Fibroblast of skin of left quadriceps (primary cell): ENCODE results near the gene GPR151.
"Not testable (repeated sequence)": the region's sequence is repeated elsewhere in the genome, so short reads cannot be mapped to it uniquely, and the experiment has no call there.

Experiments
- DNase-seq, 2 experiments: peaks; one replicate each; pipeline ENCODE4 v3.0.0-alpha.2; 2013; ENCODE audit warnings: low read depth in 2 of 2

GPR151 gene

DNA sequence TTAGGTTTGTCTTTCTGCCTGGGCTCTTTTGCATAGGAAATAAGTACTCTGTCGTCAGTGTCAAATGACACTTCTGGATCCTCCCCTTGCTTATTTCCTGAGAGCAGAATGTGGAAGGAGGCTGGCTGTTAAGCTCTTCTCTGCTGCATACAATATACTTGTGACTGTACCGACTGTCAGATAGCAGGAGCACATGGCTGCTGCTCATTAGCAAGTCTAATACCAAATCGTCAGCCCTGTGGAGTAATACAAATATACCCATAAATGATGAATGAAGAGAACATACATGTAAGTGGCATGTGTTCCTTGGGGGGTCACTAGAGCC is at the start of gene GPR151:
TSS of gene GPR151 (minus strand) at position 40 of the 325 bp plus-strand sequence. CDS start 77 bp downstream, outside the sequence.
- DNase-seq = no peak

DNA sequence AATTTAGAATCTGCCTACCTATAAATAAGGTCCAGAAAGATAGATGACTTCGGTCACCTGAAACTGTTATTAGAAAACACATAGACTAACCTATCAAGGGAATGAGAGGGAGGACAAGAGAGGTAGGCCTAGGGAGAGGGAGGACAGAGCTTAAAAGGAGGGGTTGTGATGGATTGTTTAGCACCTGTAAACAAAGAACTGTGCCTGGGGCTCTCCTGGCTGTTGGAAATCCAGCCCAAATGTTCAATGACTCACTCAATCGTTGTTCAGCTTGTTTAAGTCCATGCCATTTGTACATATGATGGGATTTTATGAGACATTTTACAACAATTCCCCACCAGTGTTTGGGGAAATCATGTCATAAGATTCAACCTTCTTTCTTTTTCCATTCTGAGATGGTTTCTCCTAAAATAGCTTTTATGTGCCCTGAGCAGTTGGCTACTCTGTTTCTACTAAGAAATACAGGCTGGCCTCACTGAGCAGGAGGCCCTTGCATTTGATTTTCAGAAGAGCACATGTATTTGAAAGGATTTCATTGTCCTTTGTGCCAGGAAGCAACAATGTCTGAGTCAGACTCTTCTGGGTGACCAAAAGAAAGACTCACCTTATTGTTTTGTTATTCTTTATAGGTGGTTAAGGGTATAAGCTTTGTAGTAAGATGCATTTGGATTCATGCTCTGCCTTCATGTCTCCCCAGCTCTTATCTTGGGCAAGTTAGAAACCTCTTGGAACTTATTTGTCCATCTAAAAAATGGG is 48.2 kb upstream of the GPR151 start:
- no peak for DNase-seq

DNA sequence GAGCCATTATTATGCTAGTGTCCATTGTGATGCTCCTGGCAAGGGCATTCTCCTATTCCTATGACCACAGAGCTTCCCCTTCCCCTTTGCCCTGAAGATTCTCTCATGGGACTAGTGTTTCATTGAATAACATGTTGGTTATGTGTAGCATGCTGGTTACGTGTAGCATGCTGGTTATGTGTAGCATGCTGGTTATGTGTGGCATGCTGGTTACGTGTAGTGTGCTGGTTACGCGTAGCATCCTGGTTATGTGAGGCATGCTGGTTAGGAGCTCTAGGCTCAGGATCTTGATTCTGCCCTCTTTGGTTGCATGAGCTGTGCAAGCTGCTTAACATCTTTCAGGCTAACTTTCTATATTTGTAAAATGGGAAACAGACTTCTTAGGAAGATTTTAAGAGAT is 46.5 kb upstream of the GPR151 start:
- no peak for DNase-seq

DNA sequence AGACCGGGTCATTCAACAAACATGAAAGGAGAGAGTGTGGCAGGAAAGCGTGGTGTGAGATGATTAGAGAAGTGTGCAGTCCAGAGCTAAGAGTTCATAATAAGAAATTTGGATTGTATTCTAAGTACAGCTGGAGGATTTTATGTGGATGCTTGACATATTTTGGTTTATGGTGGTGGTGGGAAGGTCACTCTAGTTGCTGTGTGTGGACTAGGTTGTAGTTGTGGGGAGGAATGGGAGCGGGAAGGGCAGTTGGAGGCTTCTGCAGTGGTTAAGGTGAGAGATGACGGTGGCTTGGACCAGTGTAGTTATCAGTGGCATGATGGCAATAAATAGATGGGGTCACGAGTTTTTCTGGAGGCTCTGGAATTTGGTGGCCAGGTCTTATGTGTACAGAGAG is 45.7 kb upstream of the GPR151 start:
- no peak for DNase-seq

DNA sequence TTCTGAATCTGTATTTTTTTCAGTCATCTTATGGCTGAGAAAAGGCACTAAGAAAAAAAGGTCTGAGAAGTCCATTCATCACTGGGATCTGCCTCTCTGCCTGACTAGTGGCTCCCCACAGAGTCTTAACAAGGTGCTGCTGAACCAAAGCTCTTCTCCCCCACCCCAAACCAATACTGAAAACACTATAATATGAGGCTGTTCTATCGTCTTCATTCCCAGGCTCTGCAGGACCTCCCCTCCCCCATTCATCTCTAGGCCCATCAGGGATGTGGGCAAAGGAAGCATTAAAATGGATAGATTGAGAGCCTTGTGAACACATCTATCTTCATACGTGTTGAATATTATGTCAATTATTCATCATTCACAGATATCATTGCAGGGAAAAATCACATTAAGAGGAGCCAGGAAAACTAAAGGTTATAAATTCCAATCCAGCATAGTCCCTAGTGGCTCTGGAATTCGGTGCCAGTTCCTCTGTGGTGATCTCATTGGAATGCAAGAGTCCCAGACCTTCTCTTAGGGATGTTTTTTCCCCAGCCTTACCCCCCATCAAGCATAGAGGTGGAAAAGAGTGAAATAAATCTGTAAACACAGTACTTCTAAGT is 44.3 kb upstream of the GPR151 start:
- DNase-seq = peak; percentile 46 to 53

DNA sequence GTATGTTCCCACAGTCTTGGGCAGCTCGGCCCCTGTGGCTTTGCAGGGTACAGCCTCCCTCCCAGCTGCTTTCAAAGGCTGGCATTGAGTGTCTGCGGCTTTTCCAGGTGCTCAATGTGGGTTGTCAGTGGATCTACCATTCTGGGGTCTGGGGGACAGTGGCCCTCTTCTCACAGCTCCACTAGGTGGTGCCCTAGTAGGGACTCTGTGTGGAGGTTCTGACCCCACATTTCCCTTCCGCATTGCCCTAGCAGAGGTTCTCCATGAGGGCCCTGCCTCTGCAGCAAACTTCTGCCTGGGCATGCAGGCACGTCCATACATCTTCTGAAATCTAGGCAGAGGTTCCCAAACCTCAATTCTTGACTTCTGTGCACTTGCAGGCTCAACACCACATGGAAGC is 40.9 kb upstream of the GPR151 start:
- not testable (repeated sequence) for DNase-seq

DNA sequence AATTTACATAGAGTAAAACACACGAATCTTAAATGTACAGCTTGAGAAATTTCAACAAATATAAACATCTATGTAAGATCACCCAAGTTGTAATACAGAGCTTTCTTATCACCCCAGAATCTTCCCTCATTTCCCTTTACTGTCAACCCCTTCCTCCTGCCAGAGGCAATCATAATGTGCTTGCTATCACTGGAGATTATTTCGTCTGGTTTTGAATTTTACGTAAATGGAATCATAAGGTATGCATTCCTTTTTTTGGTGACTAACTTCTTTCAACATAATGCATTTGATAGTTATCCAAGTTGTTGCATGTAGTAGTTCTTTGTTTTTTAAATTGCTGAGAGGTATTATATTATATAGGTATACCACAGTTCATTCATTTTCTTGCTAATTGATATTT is 37.5 kb upstream of the GPR151 start:
- DNase-seq = no peak

DNA sequence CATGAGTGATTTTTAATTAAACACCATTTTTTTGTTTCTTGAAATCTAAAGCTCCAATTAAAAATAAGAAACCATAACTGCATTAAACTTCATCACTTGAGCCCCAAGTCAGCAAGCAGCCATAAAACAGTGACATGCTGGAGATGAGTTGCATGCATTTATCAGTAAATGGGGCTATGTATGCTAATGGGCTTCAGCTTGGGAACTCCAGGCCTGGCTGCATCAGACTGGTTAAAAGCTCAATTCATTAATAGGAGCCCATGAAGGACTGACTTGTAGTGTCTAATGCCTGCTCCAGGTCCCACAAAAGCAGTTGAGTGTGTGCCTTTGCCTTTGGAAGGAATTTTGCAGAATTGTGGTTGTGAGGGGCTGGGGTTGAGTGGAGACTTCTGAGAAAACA is 33.6 kb upstream of the GPR151 start:
- no peak for DNase-seq

DNA sequence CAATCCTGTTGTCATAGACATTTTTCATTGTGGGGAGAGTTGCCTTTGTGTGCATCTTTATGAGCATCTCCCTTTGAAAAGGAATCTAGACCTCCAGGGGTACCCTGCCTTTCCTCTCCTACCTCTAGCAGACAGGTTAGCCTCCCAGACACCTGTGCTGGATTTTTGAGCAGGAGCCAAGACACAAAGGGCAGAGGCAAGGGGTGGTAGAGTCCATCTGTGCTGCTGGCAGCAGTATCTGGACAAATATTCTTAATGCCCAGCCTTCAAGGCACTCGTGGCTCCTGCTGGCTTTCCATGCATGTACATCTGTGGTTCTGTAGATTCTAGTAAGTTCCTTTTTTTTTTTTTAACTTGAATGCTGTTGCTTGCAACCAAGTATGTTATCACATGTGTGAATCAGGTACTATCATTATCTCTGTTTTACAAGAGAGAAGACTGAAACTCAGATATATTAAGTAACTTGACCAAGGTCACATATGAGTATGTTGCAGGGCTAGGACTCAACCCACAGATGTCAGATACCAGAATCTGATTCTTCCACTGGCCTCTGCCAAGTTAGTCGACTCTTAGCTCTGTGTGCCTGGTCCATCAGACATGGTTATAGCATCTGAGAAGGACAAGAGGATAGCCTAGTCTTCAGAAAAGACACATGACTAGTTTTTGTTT is 32.9 kb upstream of the GPR151 start:
- no peak for DNase-seq

DNA sequence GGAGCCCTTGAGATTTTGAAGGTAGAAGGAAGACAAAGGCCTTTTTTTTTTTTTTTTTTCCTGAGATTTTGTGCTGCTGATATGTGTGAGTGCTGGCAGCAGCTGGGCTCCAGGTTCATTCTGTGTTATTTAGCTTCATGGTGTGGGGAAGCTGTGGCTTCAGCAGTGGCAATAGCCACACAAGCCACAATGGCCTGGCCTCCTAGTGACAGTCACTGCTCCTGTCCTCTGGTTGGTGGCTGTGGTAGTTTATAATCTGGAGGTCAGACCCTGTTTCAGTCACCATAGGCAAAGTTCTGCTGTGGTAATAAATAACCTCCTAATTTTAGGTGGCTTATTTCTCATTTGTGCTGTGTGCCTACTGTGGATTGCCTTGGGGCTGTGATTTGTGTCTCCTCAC is 28.2 kb upstream of the GPR151 start:
- no peak for DNase-seq

DNA sequence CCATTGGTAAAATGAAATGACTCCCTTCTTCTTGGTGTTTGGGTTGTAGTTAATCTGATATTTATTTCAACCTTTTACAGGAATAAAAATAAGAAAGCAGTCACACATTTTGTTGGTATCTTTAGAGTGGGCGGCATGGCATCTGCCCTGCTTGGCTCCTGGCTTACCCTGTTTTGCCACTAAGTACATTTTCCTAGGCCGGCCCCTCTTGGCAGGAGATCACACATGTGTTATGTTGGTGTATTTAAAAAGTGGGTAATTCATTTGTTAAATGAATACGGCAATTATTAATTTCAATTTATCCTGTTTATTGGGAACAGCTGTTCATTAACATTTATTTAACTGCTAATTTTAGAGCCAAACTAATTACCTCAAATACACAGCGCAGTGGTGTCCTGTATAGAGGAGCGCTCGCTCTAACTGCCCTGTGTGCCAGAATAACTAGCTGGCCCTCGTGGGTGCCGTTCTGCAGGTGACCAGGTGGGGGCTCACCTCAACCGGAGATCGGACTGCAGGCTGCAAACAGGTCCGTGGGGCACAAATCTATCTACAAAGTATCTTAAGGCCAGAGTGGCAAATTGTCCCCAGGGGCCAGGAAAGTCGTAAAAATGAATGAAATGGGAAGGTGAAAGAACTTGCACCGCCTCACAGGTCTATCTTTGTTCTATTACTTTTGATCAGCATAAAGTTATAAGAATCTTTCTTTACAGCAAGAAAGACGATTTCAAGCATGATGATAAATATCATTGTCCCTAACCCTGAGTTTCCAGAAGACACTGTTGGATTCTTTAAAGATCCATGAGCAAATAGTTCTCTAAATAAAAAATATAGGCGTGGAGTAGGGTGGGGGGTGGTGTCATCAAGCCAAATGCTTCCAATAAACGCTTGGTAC is 26.2 kb upstream of the GPR151 start:
- no peak for DNase-seq

DNA sequence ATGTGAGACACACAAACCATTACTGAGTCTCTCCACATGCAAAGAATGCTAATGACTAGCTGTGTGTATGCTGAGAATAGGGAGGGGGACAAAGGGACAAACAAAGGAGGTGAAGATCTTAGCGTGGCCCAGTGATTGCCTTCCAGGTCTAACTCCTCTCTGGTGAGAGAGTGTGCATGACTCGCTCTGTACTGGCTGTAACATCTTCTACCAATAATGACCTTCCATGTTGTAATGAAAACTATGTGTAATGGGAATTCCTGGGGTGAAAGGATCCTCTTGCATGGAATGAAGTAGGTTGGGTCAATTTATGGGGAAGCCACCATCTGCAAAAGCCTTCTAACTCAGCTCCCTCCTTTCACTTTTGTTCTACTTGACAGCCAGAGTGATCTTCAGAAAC is 24.4 kb upstream of the GPR151 start:
- DNase-seq = no peak

DNA sequence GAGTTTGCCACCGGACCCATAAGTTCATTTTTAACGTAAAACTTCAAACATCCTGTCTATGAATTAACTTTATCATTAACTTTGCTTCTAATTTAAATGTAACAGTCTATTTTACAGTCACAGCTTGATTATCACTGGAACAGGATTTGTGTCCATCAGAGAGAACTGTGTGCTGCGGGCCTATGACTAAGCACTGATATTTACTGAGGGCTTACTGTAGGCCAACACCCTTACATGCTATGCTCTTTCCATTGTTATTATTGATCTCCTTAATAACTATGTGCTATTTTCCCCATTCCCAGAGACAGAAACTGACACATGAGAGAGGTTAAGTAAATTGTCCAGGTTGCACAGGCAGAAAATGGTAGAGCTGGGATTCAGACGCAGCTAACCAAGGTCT is 24.0 kb upstream of the GPR151 start:
- DNase-seq = no peak

DNA sequence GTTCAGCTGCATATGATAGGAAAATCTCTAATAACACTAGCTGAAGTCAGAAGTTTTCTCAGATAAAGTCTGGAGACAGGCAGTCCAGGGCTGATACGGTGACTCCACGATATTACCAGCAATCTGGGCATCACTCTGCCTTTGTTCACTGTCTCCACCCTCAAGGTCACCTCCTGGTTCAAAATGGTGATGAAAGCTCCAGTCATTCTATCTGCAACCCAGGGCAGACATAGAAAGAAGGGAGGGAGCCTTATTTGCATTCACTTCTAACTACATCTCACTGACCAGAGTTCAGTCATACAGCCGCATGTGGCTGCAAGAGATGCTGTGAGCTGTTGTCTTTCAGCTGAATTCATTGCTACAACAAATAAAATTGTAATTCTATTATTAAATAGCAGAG is 22.4 kb upstream of the GPR151 start:
- DNase-seq = no peak

DNA sequence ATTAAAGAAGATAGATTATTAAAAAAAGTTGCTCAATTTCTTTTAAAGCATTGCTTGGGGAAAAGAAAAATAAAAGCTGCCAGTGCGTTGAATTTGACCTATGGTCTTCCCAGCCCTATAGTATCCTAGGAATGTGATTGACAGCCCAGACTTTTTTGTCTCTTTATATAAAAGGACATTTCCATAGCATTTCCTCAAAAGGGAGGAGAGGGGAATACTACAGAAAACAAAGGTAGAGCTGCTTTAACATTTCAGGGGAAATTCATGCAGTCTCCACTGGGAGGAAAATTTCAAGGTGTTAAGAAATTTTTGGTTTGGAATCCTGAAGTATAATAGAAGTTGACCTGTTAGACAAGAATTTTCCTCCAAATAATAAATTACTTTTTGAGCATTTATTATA is 17.9 kb upstream of the GPR151 start:
- DNase-seq = no peak

DNA sequence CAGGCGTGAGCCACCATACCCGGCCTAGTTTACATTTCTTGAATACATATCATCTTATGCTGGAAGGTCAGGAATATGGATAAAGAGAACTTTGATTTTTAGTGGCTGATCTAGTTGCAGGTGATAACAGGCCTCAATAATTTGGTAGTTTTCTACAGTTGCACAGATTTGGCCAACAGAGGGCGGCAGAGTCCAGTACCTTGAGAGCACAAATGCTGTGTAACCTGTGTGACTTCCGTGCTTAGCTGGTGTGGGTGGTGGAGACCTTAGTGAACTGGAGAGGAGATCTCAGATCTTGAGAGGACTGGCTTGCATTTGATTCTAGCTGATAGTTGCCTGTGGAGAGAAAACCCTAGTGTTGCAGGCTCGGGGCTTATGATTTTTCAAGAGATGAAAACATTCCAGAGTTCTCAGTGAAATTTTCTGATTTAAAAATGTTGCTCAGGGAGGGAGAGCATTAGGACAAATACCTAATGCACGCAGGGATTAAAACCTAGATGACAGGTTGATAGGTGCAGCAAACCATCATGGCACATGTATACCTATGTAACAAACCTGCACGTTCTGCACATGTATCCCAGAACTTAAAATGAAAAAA is 17.4 kb upstream of the GPR151 start:
- DNase-seq = peak in 1 of 2 experiments; percentile 18

DNA sequence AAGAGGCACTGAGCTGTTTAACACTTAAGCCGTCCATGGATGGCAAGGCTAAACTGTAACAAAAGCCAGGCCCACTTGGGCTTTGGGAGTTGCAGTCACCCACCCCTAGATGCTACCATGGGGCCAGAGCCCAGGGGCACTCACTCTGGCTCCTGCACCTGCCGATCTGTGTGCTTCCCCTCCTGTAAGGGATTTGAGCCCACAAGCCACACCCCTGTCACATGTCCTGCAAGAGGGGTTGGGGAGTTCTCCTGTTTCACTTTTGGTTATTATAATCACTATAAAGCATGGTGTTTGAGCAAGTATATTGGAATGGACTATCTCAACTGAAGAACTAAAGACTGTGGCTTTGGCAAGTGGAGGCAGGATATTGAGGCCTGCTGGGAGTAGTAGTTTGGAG is 14.0 kb upstream of the GPR151 start:
- DNase-seq = no peak

DNA sequence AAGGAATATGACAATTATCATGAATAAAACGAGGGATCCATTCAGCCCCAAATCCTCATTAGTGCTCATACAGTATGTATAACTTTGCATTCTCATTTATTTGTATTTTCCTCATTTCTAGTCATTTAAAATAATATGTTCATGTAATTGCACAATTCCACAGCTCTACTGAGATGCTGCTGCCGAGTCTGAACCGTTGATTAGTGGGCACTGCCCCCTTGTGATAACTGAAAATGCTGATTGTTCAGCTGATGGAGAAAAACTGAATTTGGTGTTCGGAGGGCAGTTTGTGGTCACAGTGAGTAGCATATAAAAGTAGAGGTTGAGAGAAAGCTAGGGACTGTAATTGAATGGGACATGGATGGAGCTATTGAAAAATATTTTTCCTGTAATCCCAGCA is 12.2 kb upstream of the GPR151 start:
- DNase-seq = no peak

DNA sequence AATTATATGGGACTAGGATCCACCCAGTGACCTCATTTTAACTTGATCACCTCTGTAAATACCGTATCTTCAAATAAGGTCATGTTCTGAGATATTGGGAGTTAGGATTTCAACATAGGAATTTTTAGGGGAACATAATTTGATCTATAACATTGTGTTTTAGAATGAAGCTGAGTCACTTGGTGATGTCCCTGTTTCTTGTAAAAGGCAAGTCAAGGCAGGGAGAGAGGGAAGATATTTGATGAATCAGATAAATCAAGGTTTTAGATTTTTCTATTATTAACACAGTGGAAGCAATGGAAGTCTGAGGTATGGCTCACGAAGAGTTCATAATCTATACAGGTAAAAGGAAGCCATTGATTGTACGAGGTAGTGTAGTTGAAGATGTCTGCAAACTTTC is 11.8 kb upstream of the GPR151 start:
- no peak for DNase-seq

DNA sequence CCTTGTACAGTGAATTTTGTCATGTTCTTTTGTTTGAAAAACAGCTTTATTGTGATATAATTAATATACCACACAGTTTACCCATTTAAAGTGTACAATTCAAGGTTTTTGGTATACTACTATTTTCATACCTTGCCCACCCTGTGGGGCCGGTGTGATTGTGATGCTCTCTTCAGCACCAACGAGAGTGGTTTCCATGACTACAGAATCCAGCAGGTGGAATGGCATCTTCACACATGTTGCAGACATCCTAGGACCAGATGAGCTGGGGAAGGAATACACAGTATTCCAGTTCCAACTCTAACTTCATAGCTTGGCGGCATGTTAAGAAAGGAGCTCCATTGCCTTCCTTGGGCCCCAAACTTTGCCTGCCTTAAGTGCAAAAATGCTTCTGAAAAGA is 7.7 kb upstream of the GPR151 start:
- no peak for DNase-seq

DNA sequence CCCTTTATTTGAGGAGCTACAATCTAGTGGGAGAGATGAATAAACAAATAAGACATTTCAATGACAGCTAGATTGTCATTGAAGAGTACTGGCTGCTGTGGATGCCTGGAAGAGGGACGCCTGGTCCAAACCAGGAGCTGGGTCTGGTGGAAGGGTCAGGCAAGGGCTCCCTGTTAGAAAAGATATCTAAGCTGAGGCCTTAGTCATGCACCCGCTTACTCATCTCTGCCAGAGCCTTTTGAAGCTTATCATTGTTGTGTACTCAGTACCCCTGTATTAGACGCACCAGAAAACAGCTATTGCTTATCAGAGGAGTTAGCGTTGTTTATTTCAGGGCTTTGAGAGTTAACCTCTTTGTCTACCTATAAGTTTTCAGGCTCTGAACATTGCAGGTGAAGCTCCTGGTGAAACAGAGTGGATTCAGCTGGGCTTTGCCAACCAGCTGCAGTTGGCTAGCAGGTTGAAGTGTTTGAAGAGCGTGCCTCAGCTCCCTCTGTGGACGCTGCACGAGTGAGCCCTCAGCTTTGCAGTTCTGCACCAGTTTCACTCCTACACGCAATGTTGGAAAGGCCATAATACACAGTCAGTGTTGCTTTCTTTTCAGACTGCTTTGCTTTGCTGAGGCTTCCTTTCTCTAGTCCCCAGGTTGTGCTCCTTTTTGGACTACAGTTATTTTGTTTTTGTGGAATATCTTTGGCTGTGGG is 5.6 kb upstream of the GPR151 start:
- no peak for DNase-seq
